T-cell (primary cell): ENCODE results near the gene MAZ. TPM values are rescaled to one million over a fixed set of nuclear protein-coding genes. Genes with fewer than 3 reads are reported as not detected.

Experiments used
- ATAC-seq, 4 experiments: fragments of 200-7000 bp in 3 of 4; fragments of 150-1000 bp in 1 of 4; cut with Tn5 transposase; replicated peaks in 1 of 4; 1 replicate in 3 of 4; 2 replicates in 1 of 4; pipeline ENCODE4 v1.10.0; 2021; ENCODE audit warnings: moderate library complexity in 3 of 4, mild to moderate bottlenecking in 2 of 4, moderate number of reproducible peaks in 1 of 4
- CTCF ChIA-PET, 2 donors: fragments of 300-600 bp; sonication (Branson Sonifier 250); formaldehyde crosslinking; loops; one replicate each; lab custom pipeline; 2022; ENCODE audit warnings: antibody characterized with exemption in 2 of 2; lab: Charles Lee
- POLR2A ChIA-PET, 2 donors: fragments of 300-600 bp; sonication (Branson Sonifier 250); formaldehyde crosslinking; loops; one replicate each; lab custom pipeline; 2022; ENCODE audit warnings: antibody characterized with exemption in 2 of 2; lab: Charles Lee
- DNase-seq, 35 experiments: peaks; one replicate each; pipeline versions ENCODE4 v3.0.0 to v3.0.0-alpha.2; 2013 to 2023
- H3K27ac ChIP-seq: one replicate; pipeline ENCODE4 v1.5.1; 2013; ENCODE audit warnings: low read length
- H3K27me3 ChIP-seq, 2 experiments: replicated peaks in 1 of 2; 1 replicate in 1 of 2; 2 replicates in 1 of 2; pipeline versions ENCODE4 v1.6.1 to v1.7.0; 2013; ENCODE audit warnings: low read length in 1 of 2, mixed read lengths in 1 of 2; ENCODE audit not compliant: control insufficient read depth in 2 of 2, insufficient read depth in 2 of 2; ENCODE audit errors: extremely low read depth in 1 of 2
- H3K36me3 ChIP-seq, 2 donors: 1 replicate in 1 of 2; 2 replicates in 1 of 2; pipeline versions ENCODE4 v1.6.1 to v1.7.0; 2013; ENCODE audit warnings: low read length in 1 of 2; ENCODE audit not compliant: control insufficient read depth in 2 of 2, insufficient read depth in 1 of 2; ENCODE audit errors: extremely low read depth in 1 of 2
- H3K4me1 ChIP-seq, 2 experiments: 1 replicate in 1 of 2; 2 replicates in 1 of 2; pipeline versions ENCODE4 v1.6.1 to v1.7.0; 2013; ENCODE audit warnings: low read length in 2 of 2, mixed read lengths in 1 of 2; ENCODE audit not compliant: insufficient read depth in 2 of 2, control insufficient read depth in 1 of 2; ENCODE audit errors: extremely low read depth in 1 of 2
- H3K4me3 ChIP-seq, 2 donors: 1 replicate in 1 of 2; 2 replicates in 1 of 2; pipeline versions ENCODE4 v1.5.1 to v1.7.0; 2013; ENCODE audit warnings: mild to moderate bottlenecking in 2 of 2, low read length in 1 of 2, moderate library complexity in 1 of 2; ENCODE audit not compliant: control insufficient read depth in 1 of 2; ENCODE audit errors: extremely low read depth in 1 of 2
- H3K9me3 ChIP-seq: 2 replicates; pipeline ENCODE4 v1.7.0; 2013
- H3K27ac Mint-ChIP-seq, 2 donors: one replicate each; pipeline ENCODE4 v1.8.0; 2020 to 2021; ENCODE audit warnings: mild to moderate bottlenecking in 2 of 2, mixed read lengths in 2 of 2
- H3K27me3 Mint-ChIP-seq, 2 donors: one replicate each; pipeline ENCODE4 v1.8.0; 2021 to 2022; ENCODE audit warnings: mixed read lengths in 2 of 2
- H3K36me3 Mint-ChIP-seq: one replicate; pipeline ENCODE4 v1.8.0; 2021; ENCODE audit warnings: mixed read lengths
- H3K4me1 Mint-ChIP-seq, 3 donors: one replicate each; pipeline ENCODE4 v1.8.0; 2020 to 2022; ENCODE audit warnings: mixed read lengths in 3 of 3, mild to moderate bottlenecking in 1 of 3
- H3K4me3 Mint-ChIP-seq, 3 donors: one replicate each; pipeline ENCODE4 v1.8.0; 2020 to 2022; ENCODE audit warnings: mild to moderate bottlenecking in 3 of 3, mixed read lengths in 3 of 3, moderate library complexity in 3 of 3
- H3K9me3 Mint-ChIP-seq, 3 donors: one replicate each; pipeline ENCODE4 v1.8.0; 2020 to 2022; ENCODE audit warnings: mixed read lengths in 3 of 3
- WGBS: methylation state at CpG from one replicate; pipeline ENCODE4 v1.1.5; 2013; ENCODE audit warnings: missing lambda C conversion rate; ENCODE audit not compliant: insufficient coverage; 5-methylcytosine and 5-hydroxymethylcytosine counted together
- total RNA-seq, 35 experiments: library from RNA in 6 of 35; stranded (reverse) in 6 of 35; fragments of 120-200 nt in 1 of 35; gene quantifications; one replicate each; pipeline versions ENCODE4 v1.2.1 to v1.2.4 and lab custom pipeline; 2013 to 2026

MAZ gene
- total RNA-seq, 5 donors from 2014 or later (not counting 1 experiment from before 2014, with no cell fraction given): 240 to 326 (median 305) TPM

- WGBS: 100% methylated on average over 1 of the region's 5 CpGs
- ChIA-PET CTCF (no interaction called here), POLR2A (no interaction called here)
- H3K36me3 Mint-ChIP-seq: peaks cover 36% of the 10 kb centered on the region
- H3K27ac Mint-ChIP-seq: peak overlapping the region in 1 of 2 donors; percentile 52
- H3K4me1 Mint-ChIP-seq: peaks cover 0 to 1% (median 0%) of the 10 kb centered on the region in 3 donors
- ATAC-seq (no peak), DNase-seq (no peak)
- no peaks in the 10 kb centered on the region for H3K27me3 ChIP-seq
- H3K4me3 ChIP-seq: no peak overlapping the region
- no peaks in the 10 kb centered on the region for H3K9me3 ChIP-seq
- H3K27ac ChIP-seq: no peak overlapping the region
- H3K4me3 Mint-ChIP-seq: no peak overlapping the region
- no peaks in the 10 kb centered on the region for H3K9me3 Mint-ChIP-seq
- no peaks in the 10 kb centered on the region for H3K27me3 Mint-ChIP-seq
- no peaks in the 10 kb centered on the region for H3K4me1 ChIP-seq
- H3K36me3 ChIP-seq: peaks cover 24 to 93% of the 10 kb centered on the region in 2 donors
Observed at GRCh38 chr16:29837841-29838240, 31.5 kb downstream of the MAZ start.

DNA sequence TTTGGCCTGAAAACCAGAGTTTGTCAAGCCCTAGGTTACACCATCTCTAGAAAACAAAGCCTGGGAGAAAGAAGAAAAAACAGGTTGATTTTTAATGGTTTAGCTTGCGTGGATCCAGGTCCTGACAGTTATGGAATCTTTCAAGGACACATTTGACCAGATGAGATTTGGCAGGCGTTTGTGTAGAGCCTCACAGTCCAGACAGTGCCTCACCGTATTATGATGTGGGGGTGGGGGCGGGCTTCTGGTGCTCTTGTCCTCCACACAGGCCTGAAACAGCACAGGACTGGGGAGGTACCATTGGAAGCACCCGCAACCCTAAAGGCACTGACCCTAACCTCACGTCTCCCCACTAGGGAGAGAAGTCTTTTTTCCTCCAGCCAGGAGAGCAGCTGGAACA, 33.5 kb downstream of the MAZ start:
- Histone ChIP-seq H3K27me3 (no peaks in the 10 kb centered on the region), H3K4me3 (no peak overlapping the region), H3K36me3 (peaks cover 28 to 90% of the 10 kb centered on the region in 2 donors), H3K9me3 (no peaks in the 10 kb centered on the region), H3K27ac (no peak overlapping the region), H3K4me1 (no peaks in the 10 kb centered on the region)
- DNase-seq (no peak), ATAC-seq (no peak)
- Mint-ChIP-seq H3K27me3 (no peaks in the 10 kb centered on the region), H3K9me3 (no peaks in the 10 kb centered on the region), H3K36me3 (peaks cover 36% of the 10 kb centered on the region), H3K27ac (no peak overlapping the region), H3K4me1 (peaks cover 0 to 2% (median 1%) of the 10 kb centered on the region in 3 donors), H3K4me3 (no peak overlapping the region)
- 100% methylated on average over 1 of the region's 6 CpGs for WGBS
- POLR2A ChIA-PET: interaction anchor here in 1 of 2 donors (0.6 to 0.7 kb wide), 2 partner anchors 117 to 931 kb away, joined by 5 to 6 read pairs; no protein-coding TSS in a partner anchor
- CTCF ChIA-PET: no interaction called here

DNA sequence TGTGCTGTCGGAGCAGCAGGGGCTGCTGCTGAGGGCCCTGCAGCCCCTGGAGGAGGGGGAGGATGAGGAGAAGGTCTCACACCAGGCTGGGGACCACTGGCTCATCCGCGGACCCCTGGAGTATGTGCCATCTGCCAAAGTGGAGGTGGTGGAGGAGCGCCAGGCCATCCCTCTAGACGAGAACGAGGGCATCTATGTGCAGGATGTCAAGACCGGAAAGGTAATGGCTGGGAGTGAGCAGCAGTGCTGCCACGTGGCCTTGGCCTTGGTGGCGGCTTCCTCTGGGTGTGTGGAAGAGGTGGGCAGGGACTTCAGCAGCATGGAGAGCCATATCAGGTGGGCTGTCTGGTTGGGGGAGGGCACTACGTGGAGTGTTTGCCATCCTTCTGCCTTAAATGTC, 33.9 kb downstream of the MAZ start:
- Mint-ChIP-seq H3K27ac (no peak overlapping the region), H3K27me3 (no peaks in the 10 kb centered on the region), H3K9me3 (no peaks in the 10 kb centered on the region), H3K36me3 (peaks cover 38% of the 10 kb centered on the region), H3K4me3 (no peak overlapping the region), H3K4me1 (peaks cover 0 to 2% (median 1%) of the 10 kb centered on the region in 3 donors)
- H3K27me3 ChIP-seq: no peaks in the 10 kb centered on the region
- POLR2A ChIA-PET: interaction anchor here in 1 of 2 donors (0.7 kb wide), 1 partner anchor 117 kb away, joined by 6 read pairs; no protein-coding TSS in a partner anchor
- CTCF ChIA-PET: no interaction called here
- DNase-seq: no peak
- no peaks in the 10 kb centered on the region for H3K9me3 ChIP-seq
- H3K36me3 ChIP-seq: peaks cover 28 to 90% of the 10 kb centered on the region in 2 donors
- WGBS: over 99% methylated on average over 9 of the region's 10 CpGs
- no peak overlapping the region for H3K4me3 ChIP-seq
- ATAC-seq: no peak
- H3K4me1 ChIP-seq: no peaks in the 10 kb centered on the region
- no peak overlapping the region for H3K27ac ChIP-seq

- Histone ChIP-seq H3K27me3 (no peaks in the 10 kb centered on the region), H3K4me3 (no peak overlapping the region), H3K4me1 (no peaks in the 10 kb centered on the region), H3K9me3 (no peaks in the 10 kb centered on the region), H3K36me3 (peaks cover 34 to 91% of the 10 kb centered on the region in 2 donors), H3K27ac (no peak overlapping the region)
- ATAC-seq: no peak
- Mint-ChIP-seq H3K4me1 (peaks cover 0 to 2% (median 1%) of the 10 kb centered on the region in 3 donors), H3K36me3 (peaks cover 39% of the 10 kb centered on the region), H3K27ac (peak overlapping the region in 1 of 2 donors; percentile 22), H3K9me3 (no peaks in the 10 kb centered on the region), H3K4me3 (no peak overlapping the region), H3K27me3 (no peaks in the 10 kb centered on the region)
- 100% methylated on average over 16 of the region's 23 CpGs for WGBS
- ChIA-PET CTCF (interaction anchor here in 1 of 2 donors (0.5 kb wide), 2 partner anchors 9 to 129 kb away, joined by 3 to 4 read pairs; no protein-coding TSS in a partner anchor), POLR2A (interaction anchor here in 1 of 2 donors (0.6 kb wide), 1 partner anchor 868 kb away, joined by 6 read pairs; no protein-coding TSS in a partner anchor)
- DNase-seq: no peak
Observed at GRCh38 chr16:29841631-29842030, 35.3 kb downstream of the MAZ start.

DNA sequence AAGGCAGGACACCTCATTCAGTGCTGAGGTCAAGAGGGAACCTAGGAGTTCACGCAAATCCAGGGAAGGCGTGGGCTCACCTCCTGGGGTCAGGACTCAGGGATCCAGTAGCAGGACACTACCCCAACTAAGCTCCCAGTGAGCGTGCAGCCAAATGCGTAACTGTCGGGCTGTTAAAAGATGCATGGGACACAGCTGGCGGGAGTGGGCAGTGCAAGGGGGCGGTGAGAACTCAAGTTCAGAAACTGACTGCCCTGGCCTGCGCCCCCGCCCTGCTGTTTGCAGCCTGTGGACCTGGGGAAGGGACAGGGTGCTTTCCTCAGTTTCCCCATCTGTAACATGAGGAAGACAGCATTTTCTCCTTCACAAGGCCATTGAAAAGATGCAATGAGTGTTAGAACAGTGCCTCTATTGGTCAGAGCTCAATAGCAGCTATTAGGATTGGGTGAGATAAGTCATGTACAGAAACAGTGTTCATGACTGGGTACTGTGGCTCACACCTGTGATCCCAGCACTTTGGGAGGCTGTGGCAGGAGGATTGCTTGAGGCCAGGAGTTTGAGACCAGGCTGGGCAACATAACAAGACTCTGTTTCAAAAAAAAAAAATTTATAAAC, 36.5 kb downstream of the MAZ start:
- Mint-ChIP-seq H3K9me3 (no peaks in the 10 kb centered on the region), H3K27me3 (no peaks in the 10 kb centered on the region), H3K4me1 (peaks cover 0 to 3% (median 2%) of the 10 kb centered on the region in 3 donors), H3K4me3 (no peak overlapping the region), H3K36me3 (peaks cover 36% of the 10 kb centered on the region), H3K27ac (peak overlapping the region; percentile 65 to 76)
- Histone ChIP-seq H3K4me3 (no peak overlapping the region), H3K4me1 (no peaks in the 10 kb centered on the region), H3K27ac (no peak overlapping the region), H3K9me3 (no peaks in the 10 kb centered on the region), H3K36me3 (peaks cover 38 to 92% of the 10 kb centered on the region in 2 donors), H3K27me3 (no peaks in the 10 kb centered on the region)
- ChIA-PET CTCF (interaction anchor here in 1 of 2 donors (0.6 kb wide), 1 partner anchor 44 kb away, joined by 4 read pairs; no protein-coding TSS in a partner anchor), POLR2A (interaction anchor here in 1 of 2 donors (0.6 kb wide), 1 partner anchor 875 kb away, joined by 3 read pairs; no protein-coding TSS in a partner anchor)
- ATAC-seq (no peak), DNase-seq (no peak)
- WGBS: 96% methylated on average over 6 of the region's 9 CpGs

DNA sequence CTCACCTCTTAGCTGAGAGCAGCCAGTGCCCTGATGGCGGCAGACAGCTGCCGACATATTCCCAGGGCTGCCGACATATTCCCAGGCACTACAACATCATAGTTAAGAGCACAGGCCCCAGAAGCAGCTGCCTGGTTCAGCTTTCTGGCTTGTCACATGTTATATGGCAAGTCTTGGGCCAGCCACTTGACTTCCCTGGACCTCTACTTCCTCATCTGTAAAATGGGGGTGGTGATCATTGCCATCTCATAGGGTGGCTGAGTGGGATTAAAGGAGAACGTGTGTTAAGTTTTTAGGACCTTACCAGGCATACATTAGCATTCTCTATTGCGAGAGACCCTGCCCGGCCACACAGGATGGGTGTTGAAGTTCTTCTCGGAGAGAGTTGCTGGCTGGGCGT, 37.6 kb downstream of the MAZ start:
- Histone ChIP-seq H3K27ac (no peak overlapping the region), H3K4me3 (no peak overlapping the region), H3K4me1 (peaks cover 0 to 9% of the 10 kb centered on the region in 2 experiments), H3K36me3 (peaks cover 34 to 83% of the 10 kb centered on the region in 2 donors), H3K27me3 (no peaks in the 10 kb centered on the region), H3K9me3 (no peaks in the 10 kb centered on the region)
- no peak for DNase-seq
- H3K9me3 Mint-ChIP-seq: no peaks in the 10 kb centered on the region
- ATAC-seq: no peak
- no peaks in the 10 kb centered on the region for H3K27me3 Mint-ChIP-seq
- H3K4me3 Mint-ChIP-seq: no peak overlapping the region
- 98% methylated on average over 7 of the region's 8 CpGs for WGBS
- POLR2A ChIA-PET: no interaction called here
- H3K27ac Mint-ChIP-seq: peak overlapping the region; percentile 42 to 45
- peaks cover 35% of the 10 kb centered on the region for H3K36me3 Mint-ChIP-seq
- H3K4me1 Mint-ChIP-seq: peaks cover 6 to 10% (median 6%) of the 10 kb centered on the region in 3 donors
- CTCF ChIA-PET: interaction anchor here in 1 of 2 donors (0.6 kb wide), 1 partner anchor 18 kb away, joined by 6 read pairs; no protein-coding TSS in a partner anchor
